Measurements from ENCODE around the gene NLGN4Y.

DNA sequence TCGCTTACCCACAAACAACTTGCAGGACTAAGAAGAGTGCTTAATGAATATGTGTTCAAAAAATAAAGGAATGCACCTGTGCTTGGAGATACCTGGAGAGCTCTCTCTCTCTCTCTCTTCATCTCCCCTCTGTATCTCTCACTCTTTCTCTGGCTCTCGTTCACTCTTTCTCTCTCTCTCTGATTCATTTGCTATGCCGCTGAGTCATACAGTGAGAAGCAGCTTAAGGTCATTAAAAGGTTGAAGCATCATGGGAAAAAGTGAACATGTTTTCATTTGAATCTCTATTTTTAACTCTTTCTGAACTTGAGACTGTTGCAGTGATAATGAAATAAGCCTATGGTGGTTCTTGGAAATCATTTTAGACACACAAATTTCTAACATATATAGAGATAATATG is 277.8 kb downstream of the NLGN4Y start:
- TF ChIP-seq, protein P1, sequence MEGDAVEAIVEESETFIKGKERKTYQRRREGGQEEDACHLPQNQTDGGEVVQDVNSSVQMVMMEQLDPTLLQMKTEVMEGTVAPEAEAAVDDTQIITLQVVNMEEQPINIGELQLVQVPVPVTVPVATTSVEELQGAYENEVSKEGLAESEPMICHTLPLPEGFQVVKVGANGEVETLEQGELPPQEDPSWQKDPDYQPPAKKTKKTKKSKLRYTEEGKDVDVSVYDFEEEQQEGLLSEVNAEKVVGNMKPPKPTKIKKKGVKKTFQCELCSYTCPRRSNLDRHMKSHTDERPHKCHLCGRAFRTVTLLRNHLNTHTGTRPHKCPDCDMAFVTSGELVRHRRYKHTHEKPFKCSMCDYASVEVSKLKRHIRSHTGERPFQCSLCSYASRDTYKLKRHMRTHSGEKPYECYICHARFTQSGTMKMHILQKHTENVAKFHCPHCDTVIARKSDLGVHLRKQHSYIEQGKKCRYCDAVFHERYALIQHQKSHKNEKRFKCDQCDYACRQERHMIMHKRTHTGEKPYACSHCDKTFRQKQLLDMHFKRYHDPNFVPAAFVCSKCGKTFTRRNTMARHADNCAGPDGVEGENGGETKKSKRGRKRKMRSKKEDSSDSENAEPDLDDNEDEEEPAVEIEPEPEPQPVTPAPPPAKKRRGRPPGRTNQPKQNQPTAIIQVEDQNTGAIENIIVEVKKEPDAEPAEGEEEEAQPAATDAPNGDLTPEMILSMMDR (IDR thresholded peaks at IDR 0.05) = no peak
- TF ChIP-seq EZH2 (IDR thresholded peaks at IDR 0.05) = no peak

Data from neural progenitor cell (in vitro differentiated cells).